ENCODE results near the gene MAGEA8. TPM values are rescaled to one million over a fixed set of nuclear protein-coding genes. Genes with fewer than 3 reads are reported as not detected.
A peak's percentile ranks its signal among the peaks of the same experiment; 100 is the strongest.
"Not testable (repeated sequence)": the region's sequence is repeated elsewhere in the genome, so short reads cannot be mapped to it uniquely, and the experiment has no call there.

Gene MAGEA8
- total and polyA plus RNA-seq, 10 of the 15 experiments (the other 5 are each of a cell fraction or from before 2014, with no cell fraction given), result 0.06 to 0.20 (median 0.13) TPM; not detected in 7

DNA sequence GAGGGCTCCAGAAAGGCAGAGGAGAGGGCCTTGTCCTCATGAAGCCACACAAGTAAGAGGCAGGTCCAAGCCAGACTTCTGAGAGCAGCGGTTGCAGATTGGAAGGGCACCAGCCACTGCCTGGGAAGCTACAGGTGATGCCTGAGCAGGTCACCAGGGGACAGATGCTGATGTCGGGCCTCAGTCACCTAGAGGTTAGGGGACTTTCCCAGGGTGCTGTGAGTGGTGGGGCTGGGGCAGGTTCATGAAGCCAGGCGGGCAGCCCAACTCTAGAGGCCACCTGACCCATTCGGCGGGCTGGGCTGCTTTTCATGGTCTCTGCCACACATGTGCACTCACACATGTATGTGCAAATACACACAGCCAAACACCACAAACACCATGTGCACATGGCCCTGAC lies 52.0 kb downstream of the MAGEA8 start:
- H3K4me2 ChIP-seq (ENCODE audit: control insufficient read depth, insufficient read depth); H3K4me1 ChIP-seq (ENCODE audit: control insufficient read depth, insufficient read depth, low read length); RAD21 ChIA-PET (ENCODE audit: unreplicated experiment); DNase-seq (ENCODE audit: low read depth, low spot score); POLR2A ChIA-PET; H3K9me3 ChIP-seq (replicated peaks; ENCODE audit: control insufficient read depth, insufficient read depth, low read length); H4K20me1 ChIP-seq (ENCODE audit: control insufficient read depth, insufficient read depth); BruUV-seq (replicated peaks); H3K36me3 ChIP-seq (ENCODE audit: control insufficient read depth in 2 of 2, insufficient read depth in 2 of 2, low read length in 1 of 2); H3K27ac ChIP-seq (ENCODE audit: control insufficient read depth, insufficient read depth); H3K4me3 ChIP-seq; CTCF ChIA-PET; H3K27me3 ChIP-seq (replicated peaks in 1 of 2; ENCODE audit: control insufficient read depth in 2 of 2, insufficient read depth in 2 of 2, low read length in 1 of 2); H2AFZ ChIP-seq (ENCODE audit: control insufficient read depth, low read depth, low read length); in situ Hi-C loops (cut with MboI); H3K79me2 ChIP-seq (ENCODE audit: control insufficient read depth, insufficient read depth, low read length); SMC1A ChIA-PET (ENCODE audit: uncharacterized antibody, unreplicated experiment); H3K9ac ChIP-seq (ENCODE audit: control insufficient read depth, insufficient read depth, low read length): not testable (repeated sequence)
- intact Hi-C loops (cut with micrococcal nuclease; ENCODE audit: unreplicated experiment), result loop anchor here (10.0 kb wide), 1 partner anchor 428 kb away; the partner anchor contains the start of gene IDS
- ATAC-seq, result peak; percentile 55
- peak; percentile 23 for FAIRE-seq
- 80% methylated on average over 1 of the region's 5 CpGs for WGBS (ENCODE audit: insufficient coverage, insufficient replicate concordance, low lambda C conversion rate, missing lambda C conversion rate)

- H3K36me3 ChIP-seq (ENCODE audit: control insufficient read depth in 2 of 2, insufficient read depth in 2 of 2, low read length in 1 of 2); DNase-seq (ENCODE audit: low read depth, low spot score); H3K9ac ChIP-seq (ENCODE audit: control insufficient read depth, insufficient read depth, low read length); RAD21 ChIA-PET (ENCODE audit: unreplicated experiment); H3K4me1 ChIP-seq (ENCODE audit: control insufficient read depth, insufficient read depth, low read length); H3K27me3 ChIP-seq (replicated peaks in 1 of 2; ENCODE audit: control insufficient read depth in 2 of 2, insufficient read depth in 2 of 2, low read length in 1 of 2); H4K20me1 ChIP-seq (ENCODE audit: control insufficient read depth, insufficient read depth); H2AFZ ChIP-seq (ENCODE audit: control insufficient read depth, low read depth, low read length); POLR2A ChIA-PET; H3K9me3 ChIP-seq (replicated peaks; ENCODE audit: control insufficient read depth, insufficient read depth, low read length); FAIRE-seq; H3K4me3 ChIP-seq; H3K4me2 ChIP-seq (ENCODE audit: control insufficient read depth, insufficient read depth); ATAC-seq; BruUV-seq (replicated peaks); in situ Hi-C loops (cut with MboI); H3K27ac ChIP-seq (ENCODE audit: control insufficient read depth, insufficient read depth); CTCF ChIA-PET; SMC1A ChIA-PET (ENCODE audit: uncharacterized antibody, unreplicated experiment): not testable (repeated sequence)
- H3K79me2 ChIP-seq (ENCODE audit: control insufficient read depth, insufficient read depth, low read length), result peaks cover 11% of the 10 kb centered on the region
- intact Hi-C loops (cut with micrococcal nuclease; ENCODE audit: unreplicated experiment), result loop anchor here (10.0 kb wide), 1 partner anchor 429 kb away; the partner anchor contains the start of gene IDS
- 75% methylated on average over 12 of the region's 21 CpGs for WGBS (ENCODE audit: insufficient coverage, insufficient replicate concordance, low lambda C conversion rate, missing lambda C conversion rate)
Observed at GRCh38 chrX:149933547-149933946, 52.6 kb downstream of the MAGEA8 start.

Other genes starting within 250 kb of the MAGEA8 start
- 11.9 and 12.5 TPM in 2 replicates for gene TMEM185A, start 249.4 kb upstream of the MAGEA8 start, total RNA-seq (2014; rRNA removed)
- gene TMEM185A, start 249.4 kb upstream of the MAGEA8 start, total RNA-seq (2014; rRNA removed; fragmentation: Illumina TruSeq; extraction: Trizol), result 9.6 and 11.0 TPM in 2 replicates
- gene TMEM185A, start 249.4 kb upstream of the MAGEA8 start, total RNA-seq (2021), result 13.0 and 15.0 TPM in 2 replicates
- 24.5 and 25.1 TPM in 2 replicates for gene TMEM185A, start 249.4 kb upstream of the MAGEA8 start, polyA plus RNA-seq (2011; rRNA removed)
- 11.2 and 11.5 TPM in 2 replicates for gene TMEM185A, start 249.4 kb upstream of the MAGEA8 start, polyA plus RNA-seq (2014; fragmentation: Illumina TruSeq; extraction: Trizol)
- 1 to 10 TPM; 2.4 to 3.9 TPM for gene TMEM185A, start 249.4 kb upstream of the MAGEA8 start, polyA plus RNA-seq (2014; fragmentation: Nextera tagmentation; extraction: Ambion mirVana)
- gene TMEM185A, start 249.4 kb upstream of the MAGEA8 start, polyA plus RNA-seq (2014; rRNA removed), result 11.6 and 11.9 TPM in 2 replicates
- 10 to 100 TPM; 16.8 to 19.1 TPM for gene TMEM185A, start 249.4 kb upstream of the MAGEA8 start, polyA plus RNA-seq (2016; fragmentation: Nextera tagmentation; extraction: Ambion mirVana)
- gene MAGEA11, start 169.1 kb upstream of the MAGEA8 start, total RNA-seq (2014; rRNA removed), result not detected in 2 replicates
- not detected in 2 replicates for gene MAGEA11, start 169.1 kb upstream of the MAGEA8 start, total RNA-seq (2014; rRNA removed; fragmentation: Illumina TruSeq; extraction: Trizol)
- not detected in 2 replicates for gene MAGEA11, start 169.1 kb upstream of the MAGEA8 start, total RNA-seq (2021)
- gene MAGEA11, start 169.1 kb upstream of the MAGEA8 start, polyA plus RNA-seq (2011; rRNA removed), result not detected in 2 replicates
- gene MAGEA11, start 169.1 kb upstream of the MAGEA8 start, polyA plus RNA-seq (2014; fragmentation: Illumina TruSeq; extraction: Trizol), result not detected in 2 replicates
- gene MAGEA11, start 169.1 kb upstream of the MAGEA8 start, polyA plus RNA-seq (2014; fragmentation: Nextera tagmentation; extraction: Ambion mirVana), result under 1 TPM in 1 of 2 experiments, not detected in 1; 0.07 TPM
- gene MAGEA11, start 169.1 kb upstream of the MAGEA8 start, polyA plus RNA-seq (2014; rRNA removed), result not detected in 2 replicates
- gene MAGEA11, start 169.1 kb upstream of the MAGEA8 start, polyA plus RNA-seq (2016; fragmentation: Nextera tagmentation; extraction: Ambion mirVana), result not detected
- 0.16 and 0.34 TPM in 2 replicates for gene HSFX1, start 107.1 kb upstream of the MAGEA8 start, total RNA-seq (2014; rRNA removed)
- gene HSFX1, start 107.1 kb upstream of the MAGEA8 start, total RNA-seq (2014; rRNA removed; fragmentation: Illumina TruSeq; extraction: Trizol), result 0.09 and 0.14 TPM in 2 replicates
- gene HSFX1, start 107.1 kb upstream of the MAGEA8 start, total RNA-seq (2021), result 0.35 and 0.56 TPM in 2 replicates
- gene HSFX1, start 107.1 kb upstream of the MAGEA8 start, polyA plus RNA-seq (2011; rRNA removed), result 0.15 and 0.16 TPM in 2 replicates
- 0.10 TPM in 1 of 2 replicates, not detected in the other for gene HSFX1, start 107.1 kb upstream of the MAGEA8 start, polyA plus RNA-seq (2014; fragmentation: Illumina TruSeq; extraction: Trizol)
- not detected for gene HSFX1, start 107.1 kb upstream of the MAGEA8 start, polyA plus RNA-seq (2014; fragmentation: Nextera tagmentation; extraction: Ambion mirVana)
- 0.06 and 0.25 TPM in 2 replicates for gene HSFX1, start 107.1 kb upstream of the MAGEA8 start, polyA plus RNA-seq (2014; rRNA removed)
- gene HSFX1, start 107.1 kb upstream of the MAGEA8 start, polyA plus RNA-seq (2016; fragmentation: Nextera tagmentation; extraction: Ambion mirVana), result under 1 TPM in 1 of 2 experiments, not detected in 1; 0.09 TPM
- gene MAGEA9, start 99.3 kb upstream of the MAGEA8 start, total RNA-seq (2014; rRNA removed), result not detected in 2 replicates
- gene MAGEA9, start 99.3 kb upstream of the MAGEA8 start, total RNA-seq (2014; rRNA removed; fragmentation: Illumina TruSeq; extraction: Trizol), result not detected in 2 replicates
- gene MAGEA9, start 99.3 kb upstream of the MAGEA8 start, total RNA-seq (2021), result not detected in 2 replicates
- gene MAGEA9, start 99.3 kb upstream of the MAGEA8 start, polyA plus RNA-seq (2011; rRNA removed), result not detected in 2 replicates
- 0.13 TPM in 1 of 2 replicates, not detected in the other for gene MAGEA9, start 99.3 kb upstream of the MAGEA8 start, polyA plus RNA-seq (2014; fragmentation: Illumina TruSeq; extraction: Trizol)
- gene MAGEA9, start 99.3 kb upstream of the MAGEA8 start, polyA plus RNA-seq (2014; fragmentation: Nextera tagmentation; extraction: Ambion mirVana), result not detected
- gene MAGEA9, start 99.3 kb upstream of the MAGEA8 start, polyA plus RNA-seq (2014; rRNA removed), result not detected in 2 replicates
- not detected for gene MAGEA9, start 99.3 kb upstream of the MAGEA8 start, polyA plus RNA-seq (2016; fragmentation: Nextera tagmentation; extraction: Ambion mirVana)
- gene HSFX4, start 48.4 kb downstream of the MAGEA8 start, total RNA-seq (2014; rRNA removed), result 0.16 TPM in 1 of 2 replicates, not detected in the other
- gene HSFX4, start 48.4 kb downstream of the MAGEA8 start, total RNA-seq (2014; rRNA removed; fragmentation: Illumina TruSeq; extraction: Trizol), result not detected in 2 replicates
- gene HSFX4, start 48.4 kb downstream of the MAGEA8 start, total RNA-seq (2021), result not detected in 2 replicates
- not detected in 2 replicates for gene HSFX4, start 48.4 kb downstream of the MAGEA8 start, polyA plus RNA-seq (2011; rRNA removed)
- gene HSFX4, start 48.4 kb downstream of the MAGEA8 start, polyA plus RNA-seq (2014; fragmentation: Illumina TruSeq; extraction: Trizol), result 0.44 TPM in 1 of 2 replicates, not detected in the other
- under 1 TPM; 0.11 to 0.21 TPM for gene HSFX4, start 48.4 kb downstream of the MAGEA8 start, polyA plus RNA-seq (2014; fragmentation: Nextera tagmentation; extraction: Ambion mirVana)
- 0.13 TPM in 1 of 2 replicates, not detected in the other for gene HSFX4, start 48.4 kb downstream of the MAGEA8 start, polyA plus RNA-seq (2014; rRNA removed)
- gene HSFX4, start 48.4 kb downstream of the MAGEA8 start, polyA plus RNA-seq (2016; fragmentation: Nextera tagmentation; extraction: Ambion mirVana), result under 1 TPM; 0.21 to 0.24 TPM
- 28.7 and 38.6 TPM in 2 replicates for gene EOLA2, start 57.3 kb downstream of the MAGEA8 start, total RNA-seq (2014; rRNA removed)
- 22.5 and 23.9 TPM in 2 replicates for gene EOLA2, start 57.3 kb downstream of the MAGEA8 start, total RNA-seq (2014; rRNA removed; fragmentation: Illumina TruSeq; extraction: Trizol)
- gene EOLA2, start 57.3 kb downstream of the MAGEA8 start, total RNA-seq (2021), result 41.0 and 48.7 TPM in 2 replicates
- 38.0 and 44.1 TPM in 2 replicates for gene EOLA2, start 57.3 kb downstream of the MAGEA8 start, polyA plus RNA-seq (2011; rRNA removed)
- 28.0 and 35.8 TPM in 2 replicates for gene EOLA2, start 57.3 kb downstream of the MAGEA8 start, polyA plus RNA-seq (2014; fragmentation: Illumina TruSeq; extraction: Trizol)
- 10 to 100 TPM; 26.9 to 37.0 TPM for gene EOLA2, start 57.3 kb downstream of the MAGEA8 start, polyA plus RNA-seq (2014; fragmentation: Nextera tagmentation; extraction: Ambion mirVana)
- gene EOLA2, start 57.3 kb downstream of the MAGEA8 start, polyA plus RNA-seq (2014; rRNA removed), result 53.7 and 54.2 TPM in 2 replicates
- 10 to 100 TPM; 55.4 to 55.8 TPM for gene EOLA2, start 57.3 kb downstream of the MAGEA8 start, polyA plus RNA-seq (2016; fragmentation: Nextera tagmentation; extraction: Ambion mirVana)